A673 (cell line): ENCODE results near the gene TSC22D3. TPM values are rescaled to one million over a fixed set of nuclear protein-coding genes. Genes with fewer than 3 reads are reported as not detected.

Source experiments
- BruUV-seq: library from RNA; stranded (reverse); fragments of 400-500 nt; replicated peaks from 2 replicates; lab custom pipeline; 2021; lab: Mats Ljungman, UMichigan
- CTCF ChIA-PET: fragments of 300-600 bp; sonication (Branson Sonifier 250); formaldehyde crosslinking; loops from one replicate; lab custom pipeline; 2022; ENCODE audit warnings: antibody characterized with exemption; lab: Charles Lee
- POLR2A ChIA-PET: fragments of 300-600 bp; sonication (Branson Sonifier 250); formaldehyde crosslinking; loops from one replicate; lab custom pipeline; 2022; ENCODE audit warnings: antibody characterized with exemption; ENCODE audit not compliant: low non-redundant PET; lab: Charles Lee
- DNase-seq: peaks from one replicate; pipeline ENCODE4 v3.0.0-alpha.2; 2015; ENCODE audit warnings: low spot score
- H3K27ac ChIP-seq: fragments of 200-600 bp; sonication (generic); 2 replicates; pipeline ENCODE4 v1.5.1; 2016; ENCODE audit warnings: mixed run types, low read depth, mild to moderate bottlenecking, mixed read lengths, antibody characterized with exemption, low read length; ENCODE audit not compliant: poor library complexity, severe bottlenecking
- H3K27me3 ChIP-seq: fragments of 200-600 bp; sonication (generic); replicated peaks from 2 replicates; pipeline ENCODE4 v1.6.1; 2017; ENCODE audit warnings: mixed run types, low read depth, mild to moderate bottlenecking, mixed read lengths, antibody characterized with exemption, low read length; ENCODE audit not compliant: insufficient read depth, poor library complexity
- H3K36me3 ChIP-seq: fragments of 200-600 bp; sonication (generic); 2 replicates; pipeline ENCODE4 v1.6.1; 2016; ENCODE audit warnings: mixed run types, mild to moderate bottlenecking, mixed read lengths, antibody characterized with exemption, low read length; ENCODE audit not compliant: insufficient read depth, poor library complexity, severe bottlenecking
- H3K4me1 ChIP-seq: fragments of 200-600 bp; sonication (generic); 2 replicates; pipeline ENCODE4 v1.6.1; 2017; ENCODE audit warnings: mixed run types, mild to moderate bottlenecking, mixed read lengths, antibody characterized with exemption, low read length; ENCODE audit not compliant: insufficient read depth, poor library complexity, severe bottlenecking
- H3K4me3 ChIP-seq: fragments of 200-600 bp; sonication (generic); 2 replicates; pipeline ENCODE4 v1.5.1; 2016; ENCODE audit warnings: low read depth, mixed run types, mild to moderate bottlenecking, mixed read lengths, low read length; ENCODE audit not compliant: poor library complexity, severe bottlenecking
- H3K9me3 ChIP-seq: fragments of 200-600 bp; sonication (generic); 2 replicates; pipeline ENCODE4 v1.6.1; 2016; ENCODE audit warnings: mixed run types, low read depth, mild to moderate bottlenecking, mixed read lengths, antibody characterized with exemption, low read length; ENCODE audit not compliant: poor library complexity, severe bottlenecking
- EZH2 ChIP-seq: fragments of 200-600 bp; sonication (generic); IDR thresholded peaks from 2 replicates; pipeline ENCODE4 v1.6.1; 2017; ENCODE audit warnings: borderline replicate concordance, low read depth, mild to moderate bottlenecking, mixed read lengths, antibody characterized with exemption, low read length; ENCODE audit not compliant: poor library complexity, severe bottlenecking
- intact Hi-C: fragments of 100-400 bp; cut with micrococcal nuclease; formaldehyde crosslinking; loops from one replicate; pipeline ENCODE4 v1.10.0; 2022; ENCODE audit not compliant: unreplicated experiment
- total RNA-seq: library from RNA; stranded (reverse); gene quantifications from 2 replicates; pipeline ENCODE4 v1.2.3, GENCODE V29; 2021
- TF ChIP-seq, protein P1 (sequence below): fragments of 300-800, 200-600 bp; sonication (generic); conservative IDR thresholded peaks from 2 replicates; pipeline ENCODE4 v1.5.1; 2017; ENCODE audit warnings: low read depth, mild to moderate bottlenecking, antibody characterized with exemption, low read length, moderate library complexity, mixed read lengths

The TSC22D3 gene
- total RNA-seq, 1 experiment from 2014 or later = 10.6 TPM

GRCh38 chrX:107684956-107685385, 90.6 kb downstream of the TSC22D3 start:
- Histone ChIP-seq H3K9me3 (no peaks in the 10 kb centered on the region), H3K27me3 (no peaks in the 10 kb centered on the region), H3K4me3 (no peak overlapping the region), H3K36me3 (no peaks in the 10 kb centered on the region), H3K4me1 (no peaks in the 10 kb centered on the region), H3K27ac (no peak overlapping the region)
- intact Hi-C loops = no loop called here
- ChIA-PET POLR2A (no interaction called here), CTCF (interaction anchor here (0.6 kb wide), 1 partner anchor 146 kb away, joined by 3 read pairs; no protein-coding TSS in a partner anchor)
- TF ChIP-seq, protein P1, sequence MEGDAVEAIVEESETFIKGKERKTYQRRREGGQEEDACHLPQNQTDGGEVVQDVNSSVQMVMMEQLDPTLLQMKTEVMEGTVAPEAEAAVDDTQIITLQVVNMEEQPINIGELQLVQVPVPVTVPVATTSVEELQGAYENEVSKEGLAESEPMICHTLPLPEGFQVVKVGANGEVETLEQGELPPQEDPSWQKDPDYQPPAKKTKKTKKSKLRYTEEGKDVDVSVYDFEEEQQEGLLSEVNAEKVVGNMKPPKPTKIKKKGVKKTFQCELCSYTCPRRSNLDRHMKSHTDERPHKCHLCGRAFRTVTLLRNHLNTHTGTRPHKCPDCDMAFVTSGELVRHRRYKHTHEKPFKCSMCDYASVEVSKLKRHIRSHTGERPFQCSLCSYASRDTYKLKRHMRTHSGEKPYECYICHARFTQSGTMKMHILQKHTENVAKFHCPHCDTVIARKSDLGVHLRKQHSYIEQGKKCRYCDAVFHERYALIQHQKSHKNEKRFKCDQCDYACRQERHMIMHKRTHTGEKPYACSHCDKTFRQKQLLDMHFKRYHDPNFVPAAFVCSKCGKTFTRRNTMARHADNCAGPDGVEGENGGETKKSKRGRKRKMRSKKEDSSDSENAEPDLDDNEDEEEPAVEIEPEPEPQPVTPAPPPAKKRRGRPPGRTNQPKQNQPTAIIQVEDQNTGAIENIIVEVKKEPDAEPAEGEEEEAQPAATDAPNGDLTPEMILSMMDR = no peak
- TF ChIP-seq EZH2 = no peak
- DNase-seq = no peak
- BruUV-seq = no TSS peak

GRCh38 chrX:107683931-107684330, 91.7 kb downstream of the TSC22D3 start:
- intact Hi-C loops = no loop called here
- no peak for DNase-seq
- H3K36me3 ChIP-seq = no peaks in the 10 kb centered on the region
- H3K27me3 ChIP-seq = no peaks in the 10 kb centered on the region
- CTCF ChIA-PET = no interaction called here
- H3K9me3 ChIP-seq = no peaks in the 10 kb centered on the region
- no peak overlapping the region for H3K27ac ChIP-seq
- H3K4me1 ChIP-seq = no peaks in the 10 kb centered on the region
- no TSS peak for BruUV-seq
- TF ChIP-seq, protein P1 = no peak
- TF ChIP-seq EZH2 = no peak
- no peak overlapping the region for H3K4me3 ChIP-seq
- POLR2A ChIA-PET = no interaction called here

- ChIA-PET POLR2A (no interaction called here), CTCF (no interaction called here)
- no peak for TF ChIP-seq EZH2
- TF ChIP-seq, protein P1 = no peak
- no TSS peak for BruUV-seq
- Histone ChIP-seq H3K9me3 (no peaks in the 10 kb centered on the region), H3K27me3 (no peaks in the 10 kb centered on the region), H3K27ac (no peak overlapping the region), H3K4me1 (no peaks in the 10 kb centered on the region), H3K4me3 (no peak overlapping the region), H3K36me3 (no peaks in the 10 kb centered on the region)
- intact Hi-C loops = no loop called here
- DNase-seq = no peak
Observed at GRCh38 chrX:107683124-107683895, 92.3 kb downstream of the TSC22D3 start.
